Measurements from ENCODE around the gene SARS1.

SARS1 gene

DNA sequence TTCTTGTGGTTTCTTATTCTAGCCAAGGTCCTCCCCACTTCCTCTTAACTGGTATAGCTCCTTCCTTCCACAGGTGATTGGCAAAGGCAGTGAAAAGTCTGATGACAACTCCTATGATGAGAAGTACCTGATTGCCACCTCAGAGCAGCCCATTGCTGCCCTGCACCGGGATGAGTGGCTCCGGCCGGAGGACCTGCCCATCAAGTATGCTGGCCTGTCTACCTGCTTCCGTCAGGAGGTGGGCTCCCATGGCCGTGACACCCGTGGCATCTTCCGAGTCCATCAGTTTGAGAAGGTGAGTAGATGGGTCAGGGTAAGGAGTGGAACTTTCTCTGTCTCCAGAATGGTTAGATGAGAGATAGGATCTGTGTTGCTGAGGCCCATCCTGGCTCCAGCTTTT, 21.4 kb downstream of the SARS1 start:
- TF ChIP-seq GATA2 (IDR thresholded peaks at IDR 0.05; ENCODE audit: low read depth, low read length) = no peak

DNA sequence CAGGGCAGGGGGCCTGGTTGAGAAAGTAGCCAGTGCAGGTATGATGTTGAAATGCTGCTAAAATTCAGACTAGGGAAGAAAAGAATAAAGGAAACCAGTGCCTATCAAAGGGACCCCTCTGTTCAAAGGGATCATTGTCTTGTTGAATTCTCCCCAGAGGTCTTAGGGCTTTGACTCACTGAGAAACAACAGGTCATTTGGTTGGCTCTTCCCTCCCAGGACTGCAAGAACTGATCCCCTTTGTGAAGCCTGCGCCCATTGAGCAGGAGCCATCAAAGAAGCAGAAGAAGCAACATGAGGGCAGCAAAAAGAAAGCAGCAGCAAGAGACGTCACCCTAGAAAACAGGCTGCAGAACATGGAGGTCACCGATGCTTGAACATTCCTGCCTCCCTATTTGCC, 23.8 kb downstream of the SARS1 start:
- TF ChIP-seq GATA2 (IDR thresholded peaks at IDR 0.05; ENCODE audit: low read depth, low read length) (no peak), GATA3 (IDR thresholded peaks at IDR 0.05; ENCODE audit: low read depth, low read length) (no peak)

DNA sequence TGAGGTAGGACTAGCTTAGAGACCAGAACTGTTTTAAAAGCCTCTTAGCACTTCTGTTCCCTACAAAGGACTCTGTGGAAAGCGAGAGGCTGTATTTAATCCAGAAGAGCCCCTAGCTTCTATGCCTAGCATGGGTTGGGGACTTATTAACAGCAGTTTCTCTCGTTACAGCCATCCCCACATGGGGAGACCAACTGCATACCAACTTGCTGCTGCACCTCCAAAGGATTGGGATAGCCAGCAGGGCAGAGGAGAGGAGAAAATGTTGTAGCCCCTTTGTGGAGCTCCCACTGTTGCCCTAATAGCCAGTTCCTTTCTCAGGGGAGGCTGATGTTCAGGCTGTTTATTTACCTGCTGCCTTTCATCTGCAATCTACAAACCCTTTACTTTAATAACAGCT, 24.7 kb downstream of the SARS1 start:
- TF ChIP-seq GATA3 (IDR thresholded peaks at IDR 0.05; ENCODE audit: low read depth, low read length) (no peak), GATA2 (IDR thresholded peaks at IDR 0.05; ENCODE audit: low read depth, low read length) (no peak)

DNA sequence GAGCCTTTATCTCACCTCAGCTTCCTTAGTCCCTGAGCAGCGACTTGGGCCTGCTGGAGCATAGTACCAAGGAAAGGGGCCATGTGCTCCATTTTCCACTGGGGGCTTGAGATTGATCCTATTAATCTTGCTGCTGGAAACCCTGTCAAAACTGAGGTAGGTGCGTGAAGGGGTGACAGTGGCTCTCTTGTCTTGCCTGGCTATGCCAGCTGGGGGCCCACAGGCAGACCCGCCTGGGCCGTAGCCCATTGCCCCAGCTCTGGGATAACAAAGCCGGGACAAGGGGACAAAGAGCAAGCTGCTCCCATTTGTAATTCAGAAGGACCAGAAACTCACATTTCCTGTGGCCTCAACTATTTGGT, 25.3 kb downstream of the SARS1 start:
- TF ChIP-seq GATA2 (IDR thresholded peaks at IDR 0.05; ENCODE audit: low read depth, low read length) (no peak), GATA3 (IDR thresholded peaks at IDR 0.05; ENCODE audit: low read depth, low read length) (no peak)

DNA sequence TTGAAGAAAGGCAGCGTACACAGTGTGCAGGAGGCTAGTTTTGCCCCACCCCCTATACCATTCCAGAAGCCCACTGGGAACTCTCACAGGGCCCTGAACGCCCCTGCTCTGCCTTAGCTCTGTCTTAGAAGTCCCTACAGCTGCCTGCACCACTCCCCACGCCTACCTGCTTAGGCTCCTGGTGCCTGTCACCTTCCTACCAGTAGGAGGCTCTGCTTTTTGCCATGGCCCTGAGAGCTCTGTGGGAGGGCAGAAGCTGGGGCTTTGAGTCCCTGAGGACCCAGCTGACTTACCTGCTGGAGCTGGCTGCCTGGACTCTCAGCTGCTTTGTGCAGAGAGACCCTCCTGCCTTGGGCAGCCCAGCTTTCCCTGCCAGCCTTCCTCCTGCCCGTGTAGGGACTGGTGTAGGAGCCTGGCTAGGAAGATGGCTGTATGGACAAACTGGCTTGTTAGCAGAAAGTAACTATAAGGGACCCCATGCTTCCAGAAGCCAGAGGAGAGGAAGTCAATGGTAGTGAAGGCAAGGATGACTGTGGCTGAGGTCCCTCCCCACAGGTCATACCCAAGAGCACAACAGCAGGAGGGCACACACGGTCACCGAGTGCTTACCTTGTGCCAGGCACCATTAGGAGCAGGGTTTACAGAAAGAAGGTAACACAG, 25.8 kb downstream of the SARS1 start:
- TF ChIP-seq GATA2 (IDR thresholded peaks at IDR 0.05; ENCODE audit: low read depth, low read length) (no peak), GATA3 (IDR thresholded peaks at IDR 0.05; ENCODE audit: low read depth, low read length) (no peak)

DNA sequence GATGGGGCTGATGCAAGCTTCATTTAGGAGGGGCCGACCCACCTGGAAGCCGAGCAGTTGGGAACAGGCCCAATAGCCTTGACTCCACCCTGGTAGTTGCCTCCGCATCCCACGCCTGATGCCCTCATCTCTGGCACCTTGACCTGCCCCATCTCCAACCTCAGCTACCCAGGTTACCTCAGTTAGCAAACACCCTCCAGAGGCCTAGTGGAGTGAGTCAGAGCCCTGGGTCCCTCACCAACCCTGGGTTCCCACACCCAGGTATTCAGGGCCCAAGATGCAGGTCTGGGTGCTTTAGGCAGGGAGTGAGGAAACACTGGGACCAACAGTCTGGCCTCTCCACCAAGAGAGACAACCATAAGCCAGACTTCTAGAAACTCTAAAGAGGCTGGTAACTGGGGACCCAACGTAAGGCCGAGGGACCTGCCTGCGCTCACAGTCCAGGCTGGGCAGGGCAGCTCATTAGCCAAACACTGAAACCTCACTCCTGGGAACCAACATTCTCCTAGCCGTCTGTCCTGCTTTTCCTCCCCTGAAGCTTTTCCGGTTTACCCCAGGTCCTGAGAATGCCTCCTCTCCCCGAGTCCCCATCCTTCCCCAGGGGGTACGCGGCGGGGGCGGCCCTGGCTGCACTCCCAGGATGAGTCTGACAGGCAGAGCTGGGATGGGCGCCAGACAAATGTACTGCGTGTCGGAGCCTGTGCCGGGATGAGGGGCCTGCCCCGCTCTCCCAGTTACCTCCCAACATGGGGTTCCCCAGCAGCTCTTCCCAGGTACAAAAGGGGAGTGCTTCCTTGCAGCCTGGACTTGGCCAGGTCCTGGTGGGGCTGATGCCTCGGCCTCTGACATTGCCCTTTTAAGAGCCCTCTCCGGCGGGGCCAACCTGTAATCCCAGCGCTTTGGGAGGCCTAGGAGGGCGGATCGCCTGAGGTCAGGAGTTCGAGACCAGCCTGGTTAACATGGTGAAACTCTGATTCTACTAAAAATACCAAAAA, 26.7 kb downstream of the SARS1 start:
- no peak for TF ChIP-seq GATA3 (IDR thresholded peaks at IDR 0.05; ENCODE audit: low read depth, low read length)
- no peak for TF ChIP-seq GATA2 (IDR thresholded peaks at IDR 0.05; ENCODE audit: low read depth, low read length)

DNA sequence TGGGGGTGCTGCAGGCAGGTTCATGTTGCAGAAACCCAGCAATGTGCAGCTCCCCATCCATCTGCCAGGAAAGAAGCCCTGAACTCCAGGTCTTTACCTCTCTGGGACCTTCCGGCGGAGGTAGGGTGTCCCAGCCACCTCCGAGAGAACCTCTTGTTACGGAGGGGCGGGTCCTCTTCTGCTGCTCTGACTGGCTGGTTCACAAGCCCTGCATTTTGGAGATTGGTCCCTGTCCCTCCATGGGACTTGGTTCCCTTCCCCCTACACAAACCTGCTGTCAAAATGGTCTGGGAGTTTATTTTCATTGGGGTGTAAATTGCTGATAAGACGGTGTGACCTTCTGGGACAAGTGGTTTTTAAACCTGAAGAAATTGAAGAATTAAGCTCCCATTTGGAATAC, 27.6 kb downstream of the SARS1 start:
- TF ChIP-seq GATA3 (IDR thresholded peaks at IDR 0.05; ENCODE audit: low read depth, low read length) = no peak
- TF ChIP-seq GATA2 (IDR thresholded peaks at IDR 0.05; ENCODE audit: low read depth, low read length) = no peak

DNA sequence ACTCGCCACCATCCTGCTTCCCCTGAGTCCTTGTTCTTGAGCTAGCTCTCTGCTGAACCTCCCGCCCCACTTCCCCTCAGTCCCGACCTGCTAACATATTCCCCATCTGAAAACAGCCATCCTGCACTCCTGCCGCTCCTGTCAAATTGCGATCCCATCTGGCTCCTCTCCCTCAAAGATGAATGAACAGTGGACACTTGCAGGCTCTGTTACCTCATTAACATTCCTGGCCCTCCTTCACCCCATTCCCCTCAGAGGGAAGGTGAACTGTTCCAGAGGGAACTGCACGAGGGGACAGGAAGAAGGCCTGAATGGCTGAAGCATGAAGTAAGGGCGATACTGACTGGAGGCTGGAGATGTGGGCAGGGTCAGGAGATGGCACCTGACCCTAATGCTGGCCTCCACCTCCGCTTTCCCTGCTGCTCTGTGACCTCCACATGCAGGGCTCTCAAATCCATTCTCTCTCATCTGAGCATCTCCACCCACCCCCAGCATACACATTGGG, 28.2 kb downstream of the SARS1 start:
- TF ChIP-seq GATA2 (IDR thresholded peaks at IDR 0.05; ENCODE audit: low read depth, low read length) (no peak), GATA3 (IDR thresholded peaks at IDR 0.05; ENCODE audit: low read depth, low read length) (no peak)

DNA sequence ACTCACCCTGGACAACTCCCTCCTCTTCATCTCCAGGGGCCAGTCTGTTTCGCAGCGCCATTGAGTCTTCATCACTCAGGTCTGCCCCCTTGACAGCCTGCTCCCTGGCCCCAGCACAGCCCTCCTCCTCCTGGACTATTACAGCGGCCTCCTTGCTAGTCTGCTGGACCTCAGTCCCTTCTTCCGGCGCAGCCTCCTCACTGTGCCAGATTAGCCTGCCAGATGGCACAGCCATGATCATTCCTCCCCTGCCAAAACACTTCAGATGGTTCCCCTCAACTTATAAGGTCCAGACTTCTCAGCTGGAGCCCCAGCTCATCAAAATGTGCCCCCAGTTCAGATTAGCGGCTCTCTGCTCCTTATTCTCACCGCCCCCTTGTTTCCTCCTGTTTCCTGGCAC, 28.7 kb downstream of the SARS1 start:
- TF ChIP-seq GATA3 (IDR thresholded peaks at IDR 0.05; ENCODE audit: low read depth, low read length) = no peak
- no peak for TF ChIP-seq GATA2 (IDR thresholded peaks at IDR 0.05; ENCODE audit: low read depth, low read length)

DNA sequence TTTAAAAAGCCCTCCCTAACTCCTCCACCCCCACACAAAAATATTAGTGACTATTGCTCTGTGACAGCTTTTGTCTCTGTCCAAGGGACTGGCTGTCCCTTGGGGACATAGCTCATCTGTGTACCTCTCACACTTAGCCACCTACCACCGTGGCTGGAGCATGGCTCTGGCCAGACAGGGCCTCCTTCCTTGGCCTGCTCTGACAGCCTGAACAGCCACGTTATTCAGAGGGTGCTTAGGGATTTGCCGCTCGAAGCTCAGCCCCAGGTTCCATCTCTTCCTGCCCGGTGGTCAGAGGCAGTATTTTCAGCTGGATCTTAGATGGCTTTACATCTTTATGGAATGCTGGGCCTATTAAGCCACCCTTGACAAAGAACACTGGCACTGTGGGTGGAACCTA, 29.5 kb downstream of the SARS1 start:
- no peak for TF ChIP-seq GATA2 (IDR thresholded peaks at IDR 0.05; ENCODE audit: low read depth, low read length)
- TF ChIP-seq GATA3 (IDR thresholded peaks at IDR 0.05; ENCODE audit: low read depth, low read length) = no peak

DNA sequence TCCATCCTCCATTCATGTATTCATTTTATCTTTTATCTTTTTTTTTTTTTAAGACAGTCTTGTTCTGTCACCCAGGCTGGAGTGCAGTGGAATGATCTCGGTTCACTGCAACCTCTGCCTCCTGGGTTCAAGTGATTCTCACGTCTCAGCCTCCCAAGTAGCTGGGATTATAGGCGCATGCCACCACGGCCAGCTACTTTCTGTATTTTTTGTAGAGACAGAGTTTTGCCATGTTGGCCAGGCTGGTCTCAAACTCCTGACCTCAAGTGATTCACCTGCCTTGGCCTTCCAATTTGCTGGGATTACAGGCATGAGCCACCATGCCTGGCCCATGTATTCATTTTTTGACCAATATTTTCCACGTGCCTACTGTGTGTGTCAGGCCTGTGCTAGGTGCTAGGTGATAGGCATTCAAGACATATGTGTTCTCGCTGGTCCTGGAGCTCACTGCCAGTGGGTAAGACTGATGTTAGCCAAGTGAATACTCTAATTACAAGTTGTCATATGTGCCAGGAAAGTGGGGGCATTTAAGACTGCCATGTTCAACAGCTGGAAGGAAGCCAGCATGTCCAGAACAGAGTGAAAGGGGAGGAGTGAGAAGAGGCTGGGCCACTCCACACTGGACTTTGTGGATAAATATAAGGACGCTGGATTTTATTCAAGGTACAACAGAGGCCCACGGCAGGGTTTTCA, 30.3 kb downstream of the SARS1 start:
- TF ChIP-seq GATA3 (IDR thresholded peaks at IDR 0.05; ENCODE audit: low read depth, low read length) (no peak), GATA2 (IDR thresholded peaks at IDR 0.05; ENCODE audit: low read depth, low read length) (no peak)

DNA sequence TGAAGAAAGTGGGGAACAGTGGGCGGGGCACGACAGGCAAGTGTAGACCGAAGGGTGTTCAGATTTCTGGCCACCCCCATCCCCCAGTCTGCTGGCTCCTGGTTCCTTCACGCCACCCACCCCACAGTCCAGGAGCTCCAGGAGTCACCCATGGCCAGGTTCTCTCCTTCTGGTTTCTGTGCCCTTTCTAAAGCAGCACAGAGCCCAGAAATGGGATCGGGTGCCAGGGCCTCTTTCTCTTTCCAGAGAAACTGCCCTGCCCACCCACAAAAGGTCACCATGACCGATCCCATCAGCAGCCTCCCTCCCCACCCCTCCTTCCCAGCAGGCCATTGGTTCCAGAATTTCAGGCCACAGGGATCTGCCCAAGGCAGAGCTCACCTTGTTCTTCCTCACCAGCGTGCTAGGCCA, 32.4 kb downstream of the SARS1 start:
- TF ChIP-seq GATA2 (IDR thresholded peaks at IDR 0.05; ENCODE audit: low read depth, low read length) (no peak), GATA3 (IDR thresholded peaks at IDR 0.05; ENCODE audit: low read depth, low read length) (no peak)

DNA sequence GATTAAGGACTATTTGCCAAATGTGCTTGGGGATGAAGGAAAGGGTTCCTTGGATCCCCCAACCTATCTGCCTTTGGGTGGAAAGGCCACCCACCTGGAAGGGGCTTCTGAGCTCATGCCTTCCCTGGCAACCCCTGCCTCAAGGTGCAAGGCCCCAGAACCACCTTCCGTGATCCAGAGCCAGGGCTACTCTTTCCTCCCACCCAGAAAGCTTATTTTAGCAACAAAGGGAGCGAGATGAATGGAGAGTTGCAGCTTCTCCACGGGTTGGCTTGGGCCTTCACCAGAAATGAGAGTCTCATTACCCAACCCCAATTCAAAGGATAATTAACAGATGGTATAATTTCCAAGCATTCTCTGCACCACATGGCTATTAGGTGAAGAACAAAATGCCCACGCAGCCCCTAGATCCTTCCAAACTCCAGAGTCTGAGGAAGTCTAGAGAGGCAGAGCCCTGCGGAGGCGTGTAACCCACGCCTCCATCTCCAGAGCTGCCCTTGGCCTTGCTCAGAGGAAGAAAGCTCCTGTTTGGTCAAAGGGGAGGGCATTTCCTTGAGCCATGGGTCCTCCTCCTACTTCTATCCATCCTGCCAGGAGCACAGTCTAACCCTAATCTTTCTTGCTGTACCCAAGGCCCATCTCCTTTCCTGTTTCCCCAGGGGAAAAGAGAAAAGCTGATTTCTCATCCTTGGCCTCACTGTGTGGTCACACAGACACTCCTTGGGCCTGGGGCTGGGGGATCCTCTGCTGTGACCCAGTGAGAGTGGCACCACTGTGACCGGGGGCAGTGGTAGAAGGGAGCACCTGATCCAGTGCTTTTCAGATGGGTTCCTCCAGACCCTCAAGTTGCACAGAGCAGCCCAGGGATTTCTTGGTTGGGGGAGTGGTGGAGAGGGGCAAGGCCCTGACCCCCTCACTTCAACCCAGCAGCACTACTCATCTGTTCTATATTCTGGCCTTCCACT, 34.0 kb downstream of the SARS1 start:
- TF ChIP-seq GATA3 (IDR thresholded peaks at IDR 0.05; ENCODE audit: low read depth, low read length) (no peak), GATA2 (IDR thresholded peaks at IDR 0.05; ENCODE audit: low read depth, low read length) (no peak)

Measured in SH-SY5Y (cell line).